Peyer's patch (tissue), 4 donors: ENCODE measurements around the gene ZNF598.

Source experiments
- POLR2A ChIP-seq, 2 donors: fragments of 450-650 bp; IDR thresholded peaks; one replicate each; pipeline ENCODE4 v1.5.1; 2017; ENCODE audit warnings: antibody characterized with exemption in 2 of 2, mild to moderate bottlenecking in 2 of 2, moderate library complexity in 2 of 2
- TF ChIP-seq, protein P1 (sequence below), 6 experiments: fragments of 450-650 bp in 4 of 6; fragments of 200-600 bp in 2 of 6; sonication (generic) in 1 of 6; IDR thresholded peaks; one replicate each; pipeline ENCODE4 v1.5.1; 2017 to 2019; ENCODE audit warnings: antibody characterized with exemption in 6 of 6, mild to moderate bottlenecking in 3 of 6, moderate library complexity in 1 of 6

DNA sequence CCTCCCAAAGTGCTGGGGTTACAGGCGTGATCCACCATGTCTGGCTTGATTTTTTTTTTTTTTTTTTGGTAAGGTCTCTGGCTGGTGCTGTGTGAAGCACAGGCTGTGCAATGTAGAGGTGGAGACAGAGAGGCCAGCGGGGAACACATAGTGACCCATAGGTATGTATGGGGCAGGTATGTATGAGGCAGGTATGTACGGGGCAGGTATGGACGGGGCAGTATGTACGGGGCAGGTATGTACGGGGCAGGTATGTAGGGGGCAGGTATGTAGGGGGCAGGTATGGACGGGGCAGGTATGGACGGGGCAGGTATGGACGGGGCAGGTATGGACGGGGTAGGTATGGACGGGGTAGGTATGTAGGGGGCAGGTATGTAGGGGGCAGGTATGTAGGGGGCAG lies 60.1 kb downstream of the ZNF598 start:
- TF ChIP-seq POLR2A (IDR thresholded peaks at IDR 0.05), result no peak
- TF ChIP-seq, protein P1, sequence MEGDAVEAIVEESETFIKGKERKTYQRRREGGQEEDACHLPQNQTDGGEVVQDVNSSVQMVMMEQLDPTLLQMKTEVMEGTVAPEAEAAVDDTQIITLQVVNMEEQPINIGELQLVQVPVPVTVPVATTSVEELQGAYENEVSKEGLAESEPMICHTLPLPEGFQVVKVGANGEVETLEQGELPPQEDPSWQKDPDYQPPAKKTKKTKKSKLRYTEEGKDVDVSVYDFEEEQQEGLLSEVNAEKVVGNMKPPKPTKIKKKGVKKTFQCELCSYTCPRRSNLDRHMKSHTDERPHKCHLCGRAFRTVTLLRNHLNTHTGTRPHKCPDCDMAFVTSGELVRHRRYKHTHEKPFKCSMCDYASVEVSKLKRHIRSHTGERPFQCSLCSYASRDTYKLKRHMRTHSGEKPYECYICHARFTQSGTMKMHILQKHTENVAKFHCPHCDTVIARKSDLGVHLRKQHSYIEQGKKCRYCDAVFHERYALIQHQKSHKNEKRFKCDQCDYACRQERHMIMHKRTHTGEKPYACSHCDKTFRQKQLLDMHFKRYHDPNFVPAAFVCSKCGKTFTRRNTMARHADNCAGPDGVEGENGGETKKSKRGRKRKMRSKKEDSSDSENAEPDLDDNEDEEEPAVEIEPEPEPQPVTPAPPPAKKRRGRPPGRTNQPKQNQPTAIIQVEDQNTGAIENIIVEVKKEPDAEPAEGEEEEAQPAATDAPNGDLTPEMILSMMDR (IDR thresholded peaks at IDR 0.05), result no peak
